ENCODE measurements around the gene YWHAE.

- TF ChIP-seq, protein P1, sequence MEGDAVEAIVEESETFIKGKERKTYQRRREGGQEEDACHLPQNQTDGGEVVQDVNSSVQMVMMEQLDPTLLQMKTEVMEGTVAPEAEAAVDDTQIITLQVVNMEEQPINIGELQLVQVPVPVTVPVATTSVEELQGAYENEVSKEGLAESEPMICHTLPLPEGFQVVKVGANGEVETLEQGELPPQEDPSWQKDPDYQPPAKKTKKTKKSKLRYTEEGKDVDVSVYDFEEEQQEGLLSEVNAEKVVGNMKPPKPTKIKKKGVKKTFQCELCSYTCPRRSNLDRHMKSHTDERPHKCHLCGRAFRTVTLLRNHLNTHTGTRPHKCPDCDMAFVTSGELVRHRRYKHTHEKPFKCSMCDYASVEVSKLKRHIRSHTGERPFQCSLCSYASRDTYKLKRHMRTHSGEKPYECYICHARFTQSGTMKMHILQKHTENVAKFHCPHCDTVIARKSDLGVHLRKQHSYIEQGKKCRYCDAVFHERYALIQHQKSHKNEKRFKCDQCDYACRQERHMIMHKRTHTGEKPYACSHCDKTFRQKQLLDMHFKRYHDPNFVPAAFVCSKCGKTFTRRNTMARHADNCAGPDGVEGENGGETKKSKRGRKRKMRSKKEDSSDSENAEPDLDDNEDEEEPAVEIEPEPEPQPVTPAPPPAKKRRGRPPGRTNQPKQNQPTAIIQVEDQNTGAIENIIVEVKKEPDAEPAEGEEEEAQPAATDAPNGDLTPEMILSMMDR (IDR thresholded peaks at IDR 0.05): no peak
- TF ChIP-seq POLR2AphosphoS5 (IDR thresholded peaks at IDR 0.05; ENCODE audit: low read depth, low read length): no peak
These were observed 55.5 kb downstream of the YWHAE start for GRCh38 chr17:1344521-1344920.

All from Panc1 (cell line).